DND-41 (cell line): ENCODE data around the gene MANF.

Source experiments
- ATAC-seq: fragments of 200-7000 bp; cut with Tn5 transposase; 3 replicates; pipeline ENCODE4 v1.9.1; 2021; ENCODE audit warnings: low read depth; ENCODE audit not compliant: insufficient read depth
- DNase-seq: peaks from one replicate; pipeline ENCODE4 v3.0.0-alpha.2; 2020
- H2AFZ ChIP-seq: 2 replicates; pipeline ENCODE4 v1.6.0; 2012; ENCODE audit warnings: low read depth, low read length
- H3K27ac ChIP-seq: 2 replicates; pipeline ENCODE4 v1.5.1; 2012; ENCODE audit warnings: low read length, inconsistent platforms
- H3K27me3 ChIP-seq: fragments of 200-600 bp; sonication (generic); 2 replicates; pipeline ENCODE4 v1.6.0; 2012; ENCODE audit warnings: low read length, mild to moderate bottlenecking, inconsistent platforms; ENCODE audit not compliant: insufficient read depth, poor library complexity
- H3K36me3 ChIP-seq: 2 replicates; pipeline ENCODE4 v1.5.1; 2012; ENCODE audit warnings: low read length, inconsistent platforms; ENCODE audit not compliant: insufficient read depth
- H3K4me1 ChIP-seq: 2 replicates; pipeline ENCODE4 v1.5.1; 2012; ENCODE audit warnings: mild to moderate bottlenecking, low read length; ENCODE audit not compliant: insufficient read depth
- H3K4me2 ChIP-seq: 2 replicates; pipeline ENCODE4 v1.6.0; 2012; ENCODE audit warnings: mild to moderate bottlenecking, moderate library complexity, low read length, inconsistent platforms; ENCODE audit not compliant: insufficient read depth
- H3K4me3 ChIP-seq, 2 experiments: fragments of 200-600 bp in 1 of 2; shearing (Covaris generic) in 1 of 2; 2 replicates each; pipeline ENCODE4 v1.5.1; 2012 to 2016; ENCODE audit warnings: inconsistent platforms in 2 of 2, low read length in 2 of 2, mild to moderate bottlenecking in 2 of 2, low read depth in 1 of 2, moderate library complexity in 1 of 2
- H3K79me2 ChIP-seq: 2 replicates; pipeline ENCODE4 v1.6.0; 2012; ENCODE audit warnings: low read length, inconsistent platforms; ENCODE audit not compliant: insufficient read depth
- H3K9ac ChIP-seq: 2 replicates; pipeline ENCODE4 v1.6.0; 2012; ENCODE audit warnings: low read depth, mild to moderate bottlenecking, inconsistent platforms, low read length, moderate library complexity
- H3K9me3 ChIP-seq: 2 replicates; pipeline ENCODE4 v1.5.1; 2012; ENCODE audit warnings: low read length, moderate library complexity, mild to moderate bottlenecking, inconsistent platforms; ENCODE audit not compliant: insufficient read depth, severe bottlenecking
- H4K20me1 ChIP-seq: 2 replicates; pipeline ENCODE4 v1.6.0; 2012; ENCODE audit warnings: low read length; ENCODE audit not compliant: insufficient read depth
- CTCF ChIP-seq: IDR thresholded peaks from 2 replicates; pipeline ENCODE4 v1.5.1; 2012; ENCODE audit warnings: borderline replicate concordance, low read length, moderate library complexity, mild to moderate bottlenecking; ENCODE audit not compliant: poor library complexity, severe bottlenecking; ENCODE audit errors: extremely low read depth
- EZH2 ChIP-seq: IDR thresholded peaks from 3 replicates; pipeline ENCODE4 v1.6.1; 2012; ENCODE audit warnings: borderline replicate concordance, low read depth, mild to moderate bottlenecking, moderate library complexity, low read length, inconsistent platforms; ENCODE audit not compliant: severe bottlenecking

MANF gene

GRCh38 chr3:51353691-51354090, 31.4 kb upstream of the MANF start:
- TF ChIP-seq EZH2 (no peak), CTCF (no peak)
- Histone ChIP-seq H4K20me1 (no peaks in the 10 kb centered on the region), H3K9ac (no peak overlapping the region), H3K36me3 (no peaks in the 10 kb centered on the region), H3K4me3 (no peak overlapping the region), H3K27ac (no peak overlapping the region), H3K9me3 (no peaks in the 10 kb centered on the region), H3K27me3 (peaks cover 25% of the 10 kb centered on the region), H3K79me2 (no peaks in the 10 kb centered on the region), H3K4me1 (no peaks in the 10 kb centered on the region), H3K4me2 (no peak overlapping the region), H2AFZ (no peak overlapping the region)
- ATAC-seq (no peak), DNase-seq (no peak)

- no peak for DNase-seq
- Histone ChIP-seq H3K4me2 (no peak overlapping the region), H3K27me3 (peaks cover 25% of the 10 kb centered on the region), H3K4me3 (no peak overlapping the region), H3K27ac (no peak overlapping the region), H4K20me1 (no peaks in the 10 kb centered on the region), H2AFZ (no peak overlapping the region), H3K36me3 (no peaks in the 10 kb centered on the region), H3K9ac (no peak overlapping the region), H3K79me2 (no peaks in the 10 kb centered on the region), H3K9me3 (no peaks in the 10 kb centered on the region), H3K4me1 (no peaks in the 10 kb centered on the region)
- TF ChIP-seq CTCF (no peak), EZH2 (no peak)
- ATAC-seq, result no peak
These were observed 30.9 kb upstream of the MANF start for GRCh38 chr3:51354172-51354571.

- Histone ChIP-seq H3K27me3 (peaks cover 23% of the 10 kb centered on the region), H3K9me3 (no peaks in the 10 kb centered on the region), H3K9ac (no peak overlapping the region), H3K4me2 (no peak overlapping the region), H3K27ac (no peak overlapping the region), H3K79me2 (no peaks in the 10 kb centered on the region), H2AFZ (no peak overlapping the region), H3K4me1 (no peaks in the 10 kb centered on the region), H3K4me3 (no peak overlapping the region), H4K20me1 (no peaks in the 10 kb centered on the region), H3K36me3 (no peaks in the 10 kb centered on the region)
- ATAC-seq, result no peak
- no peak for DNase-seq
- TF ChIP-seq EZH2 (no peak), CTCF (no peak)
These were observed 30.1 kb upstream of the MANF start for GRCh38 chr3:51354731-51355615.
